ENCODE results near the gene HOXA13.
A peak's percentile ranks its signal among the peaks of the same experiment; 100 is the strongest.

The HOXA13 gene

DNA sequence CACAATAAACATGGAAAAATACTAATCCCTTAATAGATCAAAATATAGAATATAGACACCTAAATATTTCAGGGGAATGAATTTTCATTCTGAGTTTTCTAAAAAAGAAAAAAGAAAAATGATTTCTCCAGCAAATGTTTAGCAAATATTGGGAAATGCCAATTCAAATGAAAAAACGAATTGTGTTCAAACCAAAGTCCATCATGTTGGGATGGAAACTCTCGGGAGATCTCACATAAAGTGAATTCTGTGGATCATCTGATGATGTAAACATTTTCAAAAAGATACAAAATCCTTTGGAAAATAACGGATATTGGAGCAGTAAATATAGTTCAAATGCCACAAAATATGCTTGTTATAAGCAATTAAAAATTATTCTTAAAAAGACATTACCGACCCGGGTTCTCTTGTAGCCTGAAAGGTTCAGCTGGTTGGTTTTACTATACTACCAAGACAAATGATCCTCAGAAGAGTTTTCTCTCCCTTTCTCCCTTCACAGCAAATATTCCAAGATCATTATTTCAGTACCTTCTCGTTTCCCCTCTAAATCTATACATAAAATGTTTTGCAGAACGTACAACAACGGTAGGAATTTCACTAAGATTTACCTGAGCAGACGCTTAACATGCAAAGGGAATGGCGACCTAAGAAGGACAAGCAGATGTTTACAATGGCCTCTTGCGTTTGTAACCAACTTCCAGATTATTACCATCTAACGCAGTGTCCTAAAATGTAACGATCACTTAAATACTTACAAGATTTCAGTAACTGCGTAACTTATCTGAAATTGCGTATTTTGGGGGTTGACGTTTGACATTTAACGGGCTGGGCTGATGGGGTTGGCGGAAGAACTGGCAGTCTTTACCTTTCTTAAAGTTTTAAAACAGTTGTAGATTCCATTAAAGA is 2.5 kb downstream of the HOXA13 start:
- no peak for DNase-seq
- in situ Hi-C loops (cut with MboI; ENCODE audit: low pct_unique_long_range_greater_than_20kb, low sequenced_read_pairs) = loop anchor here (25.0 kb wide), 1 partner anchor 835 kb away; no protein-coding TSS in a partner anchor

GRCh38 chr7:27196287-27196767 is 3.6 kb downstream of the HOXA13 start:
- peak; percentile 84 for DNase-seq
- in situ Hi-C loops (cut with MboI; ENCODE audit: low pct_unique_long_range_greater_than_20kb, low sequenced_read_pairs) = loop anchor here (25.0 kb wide), 1 partner anchor 834 kb away; no protein-coding TSS in a partner anchor

DNA sequence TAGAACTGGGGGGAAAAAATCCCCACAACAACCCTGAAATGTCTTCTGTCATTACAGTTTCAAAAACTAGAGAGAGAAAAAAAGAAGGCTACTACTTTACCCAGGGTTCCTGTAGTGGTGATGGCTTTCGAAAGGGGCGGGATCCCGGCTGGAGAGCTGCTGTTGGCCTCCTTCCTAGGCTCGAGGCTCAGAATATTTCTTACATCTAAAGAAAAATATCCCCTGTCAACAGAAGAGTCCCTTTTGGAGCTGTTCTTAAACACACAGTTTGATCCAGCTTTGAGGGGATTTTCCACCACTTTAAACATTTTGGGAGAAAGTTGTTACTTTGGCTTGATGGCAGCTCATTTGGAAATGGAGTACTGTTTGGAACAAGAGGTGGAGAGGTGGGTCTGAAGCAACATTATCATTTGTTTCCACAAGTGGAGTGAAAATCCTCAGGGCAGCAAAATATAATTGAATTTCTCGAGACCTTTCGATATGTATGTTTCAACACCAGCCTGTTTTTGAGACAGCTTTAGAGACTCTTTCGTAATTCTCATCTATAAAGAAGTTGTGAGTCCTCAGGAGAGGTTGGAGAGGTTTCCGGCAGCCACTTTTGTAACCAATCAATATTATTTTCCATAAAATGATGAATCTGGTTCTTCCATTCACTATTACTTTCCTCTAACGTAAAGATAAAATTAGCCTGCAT is 5.1 kb downstream of the HOXA13 start:
- DNase-seq = no peak
- in situ Hi-C loops (cut with MboI; ENCODE audit: low pct_unique_long_range_greater_than_20kb, low sequenced_read_pairs) = loop anchor here (25.0 kb wide), 1 partner anchor 833 kb away; no protein-coding TSS in a partner anchor

DNA sequence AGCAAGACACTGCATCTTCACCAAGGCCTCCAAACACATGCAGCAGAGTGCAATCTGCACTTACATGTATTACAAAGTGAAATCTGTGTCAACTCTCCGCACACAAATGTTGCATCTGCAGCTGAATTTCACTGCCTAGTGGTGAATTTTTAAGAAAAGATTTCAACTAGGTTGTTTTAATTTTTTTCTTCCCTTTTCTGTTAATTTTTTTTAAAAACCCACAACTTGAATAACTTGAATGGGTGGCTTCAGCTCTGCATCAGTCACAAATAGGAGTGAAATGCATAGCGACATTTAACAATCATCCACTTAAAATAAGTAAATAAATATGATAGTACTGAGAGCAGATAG is 5.9 kb downstream of the HOXA13 start:
- DNase-seq = no peak
- in situ Hi-C loops (cut with MboI; ENCODE audit: low pct_unique_long_range_greater_than_20kb, low sequenced_read_pairs) = loop anchor here (25.0 kb wide), 1 partner anchor 832 kb away; no protein-coding TSS in a partner anchor

GRCh38 chr7:27193335-27194001 is 6.4 kb downstream of the HOXA13 start:
- DNase-seq = no peak
- in situ Hi-C loops (cut with MboI; ENCODE audit: low pct_unique_long_range_greater_than_20kb, low sequenced_read_pairs) = loop anchor here (25.0 kb wide), 1 partner anchor 831 kb away; no protein-coding TSS in a partner anchor

- peak; percentile 64 for DNase-seq
- in situ Hi-C loops (cut with MboI; ENCODE audit: low pct_unique_long_range_greater_than_20kb, low sequenced_read_pairs) = loop anchor here (25.0 kb wide), 1 partner anchor 830 kb away; no protein-coding TSS in a partner anchor
Observed at GRCh38 chr7:27192546-27193334, 7.2 kb downstream of the HOXA13 start.

DNA sequence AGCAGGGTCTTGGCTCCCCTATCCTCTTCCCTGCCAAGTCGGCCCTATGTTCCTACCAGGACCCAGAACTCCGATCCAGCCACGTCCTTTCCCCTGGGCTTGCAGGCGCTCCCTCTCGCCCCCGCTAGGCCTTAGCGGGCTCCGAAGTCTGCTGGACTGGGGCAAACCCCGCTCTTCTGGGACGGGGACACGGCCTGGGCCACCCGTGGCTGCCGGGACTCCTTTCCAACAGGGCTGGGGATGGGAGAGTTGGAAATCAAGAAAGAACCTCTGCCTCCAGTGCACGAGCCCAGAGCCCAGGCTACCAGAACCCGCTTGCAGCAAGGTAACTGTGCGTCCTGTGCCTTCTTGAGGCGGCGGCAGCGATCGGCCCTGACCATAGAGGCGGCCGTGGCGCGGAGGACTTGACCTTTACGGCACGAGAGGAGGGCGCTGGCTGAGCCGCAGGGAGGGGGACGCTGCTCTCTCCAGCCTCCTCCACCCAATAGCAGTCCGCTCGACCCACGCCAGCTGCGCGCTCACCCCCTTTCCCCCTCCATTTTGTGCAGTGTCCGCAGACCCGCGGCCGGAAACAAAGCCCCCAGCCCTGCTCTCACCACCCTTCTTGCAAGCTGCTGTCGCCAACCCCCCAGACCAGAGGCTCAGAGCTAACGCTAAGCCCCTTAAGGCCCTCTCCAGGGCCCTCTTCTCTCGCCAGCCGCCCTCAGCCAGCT is 7.9 kb downstream of the HOXA13 start:
- no peak for DNase-seq
- in situ Hi-C loops (cut with MboI; ENCODE audit: low pct_unique_long_range_greater_than_20kb, low sequenced_read_pairs) = loop anchor here (25.0 kb wide), 1 partner anchor 830 kb away; no protein-coding TSS in a partner anchor

DNA sequence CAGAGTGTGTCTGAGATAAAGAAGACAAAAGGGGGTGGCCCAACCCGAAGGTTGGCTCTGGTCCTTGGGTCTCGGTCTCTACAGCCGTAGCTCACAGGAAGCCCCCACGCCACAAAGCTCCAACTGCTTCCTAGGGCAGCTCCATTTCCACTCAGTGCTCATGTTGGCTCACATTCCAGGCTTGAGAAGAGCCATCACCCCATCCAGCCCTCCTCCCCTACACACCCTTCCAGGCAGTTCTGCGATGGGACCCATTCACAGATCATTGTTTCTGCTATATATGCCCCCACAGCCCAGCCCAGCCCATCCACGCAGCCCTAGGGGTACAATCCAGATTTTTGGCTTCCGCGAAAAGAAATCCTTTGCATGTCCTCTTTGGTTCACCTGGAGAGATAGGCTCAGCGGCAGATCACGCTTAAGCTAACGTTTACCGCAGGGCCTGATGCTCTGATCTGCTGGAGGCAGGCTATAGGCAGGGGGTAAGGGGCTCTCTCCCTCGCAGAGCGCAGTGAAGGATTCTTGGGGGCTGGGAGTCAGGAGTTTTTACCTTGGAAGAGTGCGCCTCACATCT is 8.6 kb downstream of the HOXA13 start:
- in situ Hi-C loops (cut with MboI; ENCODE audit: low pct_unique_long_range_greater_than_20kb, low sequenced_read_pairs) = loop anchor here (25.0 kb wide), 1 partner anchor 829 kb away; no protein-coding TSS in a partner anchor
- DNase-seq = no peak

- DNase-seq = peak; percentile 71
- in situ Hi-C loops (cut with MboI; ENCODE audit: low pct_unique_long_range_greater_than_20kb, low sequenced_read_pairs) = loop anchor here (25.0 kb wide), 1 partner anchor 828 kb away; no protein-coding TSS in a partner anchor
Observed at GRCh38 chr7:27189997-27190748, 9.7 kb downstream of the HOXA13 start.

GRCh38 chr7:27189295-27189996 is 10.4 kb downstream of the HOXA13 start:
- in situ Hi-C loops (cut with MboI; ENCODE audit: low pct_unique_long_range_greater_than_20kb, low sequenced_read_pairs) = loop anchor here (25.0 kb wide), 1 partner anchor 827 kb away; no protein-coding TSS in a partner anchor
- DNase-seq = no peak

DNA sequence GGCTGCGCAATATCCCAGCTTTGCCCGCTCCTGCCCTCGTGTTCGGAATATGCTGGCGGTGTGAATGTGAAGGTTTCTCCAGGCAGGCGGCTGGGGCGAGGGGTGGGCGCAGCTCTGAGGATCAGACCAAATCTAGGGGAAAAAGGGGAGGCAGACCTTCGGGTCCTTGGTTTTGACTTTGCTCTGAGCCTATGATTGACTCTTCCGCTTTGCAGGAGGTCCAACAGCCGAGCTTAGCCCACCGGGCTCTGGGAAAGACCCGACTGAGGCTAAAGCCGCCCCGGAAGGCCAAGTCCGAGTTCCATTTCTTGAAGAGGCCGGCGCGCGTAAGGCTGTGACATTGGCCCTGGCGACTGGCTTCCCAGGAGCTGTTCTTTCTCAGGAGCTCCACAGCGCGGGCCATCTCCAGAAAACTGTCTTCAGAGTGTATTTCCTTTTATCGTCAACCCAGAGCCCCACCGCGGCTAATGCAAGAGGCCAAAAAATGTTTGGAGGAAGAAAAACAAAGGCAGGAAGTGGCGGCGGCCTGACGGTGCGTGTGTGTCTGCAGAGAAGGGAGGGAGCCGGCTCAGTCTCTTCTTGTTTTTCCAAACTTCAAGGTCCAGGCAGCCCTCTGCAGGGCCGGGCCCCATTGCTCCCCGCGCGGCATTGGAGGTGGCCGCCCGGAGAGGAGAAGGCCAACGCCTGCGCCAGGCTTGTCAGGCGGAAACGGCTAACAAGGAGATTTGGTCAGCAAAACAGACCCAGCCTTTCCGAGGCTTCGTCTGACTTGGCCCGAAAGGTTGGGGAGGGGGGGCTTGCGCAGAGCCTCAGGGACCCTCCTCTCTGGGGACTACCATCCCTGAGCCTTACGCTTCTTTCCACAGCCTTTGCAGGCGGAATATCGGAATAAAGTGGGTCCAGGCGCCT is 11.3 kb downstream of the HOXA13 start:
- peak; percentile 93 for DNase-seq
- in situ Hi-C loops (cut with MboI; ENCODE audit: low pct_unique_long_range_greater_than_20kb, low sequenced_read_pairs) = loop anchor here (25.0 kb wide), 1 partner anchor 826 kb away; no protein-coding TSS in a partner anchor

DNA sequence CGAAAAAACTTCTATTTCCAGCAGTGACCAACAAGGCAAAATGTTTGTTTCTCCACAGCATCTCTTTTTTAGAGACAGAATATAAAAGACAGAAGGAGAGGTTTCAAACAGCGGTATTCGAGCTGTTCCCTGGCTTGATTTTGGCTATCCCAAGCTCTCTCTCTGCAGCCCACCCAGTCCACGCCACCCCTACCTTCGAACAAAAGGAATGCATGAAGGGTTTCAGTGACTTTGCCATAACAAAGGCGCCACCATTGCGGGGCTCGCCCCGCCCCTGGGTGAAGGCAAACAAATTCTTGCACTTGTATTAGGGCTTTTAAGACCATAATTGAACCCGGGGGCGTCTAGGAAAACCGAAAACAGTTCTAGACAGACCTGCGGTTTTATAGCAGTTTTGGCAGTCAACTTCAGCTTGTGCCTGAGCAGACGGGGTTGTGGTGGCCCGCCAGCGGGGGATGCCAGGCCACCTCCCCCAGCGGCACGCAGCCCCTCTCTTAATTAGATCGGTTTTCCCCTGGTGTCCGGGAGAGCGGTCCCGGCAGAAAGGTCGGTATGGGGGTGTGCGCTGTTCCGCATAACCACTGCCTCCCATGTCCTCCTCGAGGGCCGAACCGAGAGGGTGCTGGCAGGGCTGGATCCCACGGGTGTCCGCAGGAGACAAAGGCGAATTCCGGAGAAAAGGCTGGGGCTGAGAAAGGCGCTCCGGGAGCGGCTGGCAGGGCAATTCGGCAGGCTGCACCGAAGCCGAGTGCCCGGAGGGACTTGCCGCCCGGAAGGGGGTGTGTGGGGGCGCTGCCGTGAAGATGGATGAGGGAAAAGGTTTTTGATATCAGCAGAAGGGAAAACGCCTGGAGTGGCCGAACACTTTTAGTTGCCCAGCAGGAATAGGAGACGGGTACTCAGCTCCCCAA is 12.2 kb downstream of the HOXA13 start:
- peak; percentile 81 for DNase-seq
- in situ Hi-C loops (cut with MboI; ENCODE audit: low pct_unique_long_range_greater_than_20kb, low sequenced_read_pairs) = loop anchor here (25.0 kb wide), 1 partner anchor 825 kb away; no protein-coding TSS in a partner anchor

- no peak for DNase-seq
- in situ Hi-C loops (cut with MboI; ENCODE audit: low pct_unique_long_range_greater_than_20kb, low sequenced_read_pairs) = loop anchor here (25.0 kb wide), 1 partner anchor 825 kb away; no protein-coding TSS in a partner anchor
Observed at GRCh38 chr7:27186668-27187474, 13.0 kb downstream of the HOXA13 start.
